Neuronal stem cell (in vitro differentiated cells): ENCODE measurements around the gene RSU1.

Source experiments
- DNase-seq: peaks from one replicate; pipeline ENCODE4 v3.0.0-alpha.2; 2013; ENCODE audit warnings: low spot score
- H2AFZ ChIP-seq: one replicate; pipeline ENCODE4 v1.6.1; 2013; ENCODE audit warnings: mild to moderate bottlenecking, low read length, inconsistent platforms
- H2AK5ac ChIP-seq: 2 replicates; pipeline ENCODE4 v1.6.1; 2013; ENCODE audit warnings: low read depth, mild to moderate bottlenecking, inconsistent platforms, low read length, moderate library complexity, mixed read lengths
- H2BK120ac ChIP-seq: 2 replicates; pipeline ENCODE4 v1.6.1; 2013; ENCODE audit warnings: low read depth, mild to moderate bottlenecking, inconsistent platforms, low read length, moderate library complexity, mixed read lengths
- H2BK12ac ChIP-seq: one replicate; pipeline ENCODE4 v1.6.1; 2013; ENCODE audit warnings: low read length, inconsistent platforms
- H2BK15ac ChIP-seq: 2 replicates; pipeline ENCODE4 v1.6.1; 2013; ENCODE audit warnings: mild to moderate bottlenecking, low read length, inconsistent platforms, mixed read lengths
- H2BK5ac ChIP-seq: one replicate; pipeline ENCODE4 v1.6.1; 2013; ENCODE audit warnings: inconsistent platforms, mild to moderate bottlenecking, low read length, moderate library complexity
- H3K14ac ChIP-seq: one replicate; pipeline ENCODE4 v1.6.1; 2013; ENCODE audit warnings: low read length, inconsistent platforms
- H3K18ac ChIP-seq: 2 replicates; pipeline ENCODE4 v1.6.1; 2013; ENCODE audit warnings: low read length, inconsistent platforms
- H3K23ac ChIP-seq: 2 replicates; pipeline ENCODE4 v1.6.1; 2013; ENCODE audit warnings: low read depth, mild to moderate bottlenecking, mixed read lengths, low read length, inconsistent platforms; ENCODE audit not compliant: poor library complexity
- H3K27ac ChIP-seq: replicated peaks from 3 replicates; pipeline ENCODE4 v1.5.1; 2013; ENCODE audit warnings: low read length, inconsistent platforms
- H3K27me3 ChIP-seq, 3 experiments: 2 replicates each; pipeline ENCODE4 v1.6.1; 2013; ENCODE audit warnings: low read length in 3 of 3, mild to moderate bottlenecking in 2 of 3, inconsistent platforms in 1 of 3, low read depth in 1 of 3, mixed read lengths in 1 of 3, moderate library complexity in 1 of 3; ENCODE audit not compliant: control insufficient read depth in 3 of 3, insufficient read depth in 3 of 3
- H3K36me3 ChIP-seq, 2 donors: replicated peaks in 1 of 2; 2 replicates each; pipeline ENCODE4 v1.6.1; 2013; ENCODE audit warnings: low read length in 2 of 2; ENCODE audit not compliant: control insufficient read depth in 2 of 2, insufficient read depth in 2 of 2
- H3K4ac ChIP-seq: 2 replicates; pipeline ENCODE4 v1.6.1; 2013; ENCODE audit warnings: inconsistent platforms, mild to moderate bottlenecking, low read length, moderate library complexity
- H3K4me1 ChIP-seq, 2 donors: 1 replicate in 1 of 2; 2 replicates in 1 of 2; pipeline ENCODE4 v1.6.1; 2013; ENCODE audit warnings: low read length in 2 of 2, low read depth in 1 of 2; ENCODE audit not compliant: control insufficient read depth in 2 of 2, insufficient read depth in 1 of 2
- H3K4me2 ChIP-seq: one replicate; pipeline ENCODE4 v1.6.1; 2013; ENCODE audit warnings: mild to moderate bottlenecking, low read length, inconsistent platforms; ENCODE audit not compliant: insufficient read depth, poor library complexity, severe bottlenecking
- H3K4me3 ChIP-seq, 2 donors: 2 replicates each; pipeline ENCODE4 v1.5.1; 2013; ENCODE audit warnings: low read length in 2 of 2, mild to moderate bottlenecking in 2 of 2, inconsistent platforms in 1 of 2, moderate library complexity in 1 of 2
- H3K79me1 ChIP-seq: one replicate; pipeline ENCODE4 v1.6.1; 2013; ENCODE audit warnings: low read depth, mild to moderate bottlenecking, inconsistent platforms, low read length, moderate library complexity
- H3K9ac ChIP-seq: one replicate; pipeline ENCODE4 v1.6.1; 2013; ENCODE audit warnings: mild to moderate bottlenecking, low read depth, low read length, inconsistent platforms; ENCODE audit not compliant: poor library complexity
- H3K9me3 ChIP-seq, 2 donors: replicated peaks in 1 of 2; 2 replicates each; pipeline versions ENCODE3 to v1.6.1; 2013; ENCODE audit warnings: low read length in 2 of 2, mild to moderate bottlenecking in 2 of 2, inconsistent platforms in 1 of 2, low read depth in 1 of 2, mixed read lengths in 1 of 2, moderate library complexity in 1 of 2; ENCODE audit not compliant: control insufficient read depth in 2 of 2, insufficient read depth in 1 of 2
- H4K8ac ChIP-seq: one replicate; pipeline ENCODE4 v1.6.1; 2013; ENCODE audit warnings: low read depth, mild to moderate bottlenecking, inconsistent platforms, low read length, moderate library complexity
- H4K91ac ChIP-seq: one replicate; pipeline ENCODE4 v1.6.1; 2013; ENCODE audit warnings: low read length, low read depth, mild to moderate bottlenecking, inconsistent platforms; ENCODE audit not compliant: poor library complexity
- WGBS, 2 donors: extraction: QIAGEN DNeasy Blood & Tissue Kit; methylation state at CpG; one replicate each; pipeline ENCODE4 v1.1.7; 2013; ENCODE audit warnings: missing lambda C conversion rate in 2 of 2, mixed read lengths in 1 of 2; ENCODE audit not compliant: insufficient read length in 2 of 2, insufficient replicate concordance in 1 of 2; ENCODE audit errors: extremely low coverage in 2 of 2; 5-methylcytosine and 5-hydroxymethylcytosine counted together

The RSU1 gene

DNA sequence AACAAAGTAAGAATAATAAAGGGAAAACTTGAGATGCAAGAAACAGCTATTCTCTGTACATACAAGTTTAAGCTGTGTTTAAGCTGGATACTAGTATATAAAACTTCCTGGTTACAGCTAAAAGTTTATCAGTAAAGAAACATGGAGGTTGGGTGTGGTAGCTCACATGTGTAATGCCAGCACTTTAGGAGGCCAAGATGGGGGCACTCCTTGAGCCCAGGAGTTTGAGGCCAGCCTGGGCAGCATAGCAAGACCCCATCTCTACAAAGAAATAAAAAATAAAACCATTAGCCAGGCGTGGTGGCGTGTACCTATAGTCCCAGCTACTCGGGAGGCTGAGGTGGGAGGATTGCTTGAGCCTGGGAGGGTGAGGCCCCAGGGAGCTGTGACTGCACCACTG lies 3.2 kb downstream of the RSU1 start:
- Histone ChIP-seq H3K4me2 (no peak overlapping the region), H3K9me3 (no peaks in the 10 kb centered on the region), H2BK5ac (no peak overlapping the region), H2BK15ac (no peak overlapping the region), H3K4me1 (peaks cover 3 to 5% of the 10 kb centered on the region in 2 donors), H3K9ac (no peak overlapping the region), H2AK5ac (no peak overlapping the region), H3K36me3 (no peaks in the 10 kb centered on the region), H3K23ac (no peak overlapping the region), H4K8ac (no peak overlapping the region), H3K27me3 (peaks cover 0 to under 1% (median 0%) of the 10 kb centered on the region in 3 experiments), H3K4ac (no peak overlapping the region), H2BK12ac (no peak overlapping the region), H2BK120ac (no peak overlapping the region), H3K79me1 (peaks cover 2% of the 10 kb centered on the region), H3K27ac (no peak overlapping the region), H3K4me3 (no peak overlapping the region), H3K18ac (no peak overlapping the region), H3K14ac (no peak overlapping the region), H2AFZ (no peak overlapping the region), H4K91ac (no peak overlapping the region)
- DNase-seq = no peak
- no CpG with 5 or more reads among the region's 3 CpGs for WGBS, 2 donors

DNA sequence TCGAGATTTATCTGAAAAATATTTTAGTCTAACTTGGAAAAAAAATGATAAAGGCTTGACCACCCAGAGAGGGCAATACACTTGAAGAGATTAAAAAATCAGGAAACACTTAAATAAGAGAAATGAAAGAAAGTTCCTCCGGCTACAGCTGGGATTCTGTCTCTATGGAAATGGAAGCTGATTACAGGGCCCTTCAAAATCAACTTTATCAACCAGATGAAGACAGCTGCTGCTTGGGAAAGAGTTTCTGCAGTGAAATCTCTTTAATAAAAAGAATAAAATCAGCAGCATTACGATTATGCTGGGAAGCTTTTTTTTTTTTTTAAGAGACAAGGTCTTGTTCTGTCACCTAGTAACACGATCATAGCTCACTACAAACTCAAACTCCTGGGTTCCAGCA lies 4.5 kb downstream of the RSU1 start:
- Histone ChIP-seq H2AFZ (no peak overlapping the region), H2AK5ac (no peak overlapping the region), H3K27me3 (no peaks in the 10 kb centered on the region), H3K27ac (no peak overlapping the region), H2BK15ac (no peak overlapping the region), H3K4ac (no peak overlapping the region), H2BK120ac (no peak overlapping the region), H3K18ac (no peak overlapping the region), H3K14ac (no peak overlapping the region), H3K9ac (no peak overlapping the region), H2BK5ac (no peak overlapping the region), H4K91ac (no peak overlapping the region), H3K9me3 (no peaks in the 10 kb centered on the region), H4K8ac (no peak overlapping the region), H3K4me3 (no peak overlapping the region), H3K36me3 (no peaks in the 10 kb centered on the region), H3K4me1 (peaks cover 3% of the 10 kb centered on the region in 2 donors), H3K23ac (no peak overlapping the region), H3K4me2 (no peak overlapping the region), H3K79me1 (peaks cover 2% of the 10 kb centered on the region), H2BK12ac (no peak overlapping the region)
- WGBS, 2 donors = no CpG with 5 or more reads among the region's 4 CpGs
- no peak for DNase-seq

DNA sequence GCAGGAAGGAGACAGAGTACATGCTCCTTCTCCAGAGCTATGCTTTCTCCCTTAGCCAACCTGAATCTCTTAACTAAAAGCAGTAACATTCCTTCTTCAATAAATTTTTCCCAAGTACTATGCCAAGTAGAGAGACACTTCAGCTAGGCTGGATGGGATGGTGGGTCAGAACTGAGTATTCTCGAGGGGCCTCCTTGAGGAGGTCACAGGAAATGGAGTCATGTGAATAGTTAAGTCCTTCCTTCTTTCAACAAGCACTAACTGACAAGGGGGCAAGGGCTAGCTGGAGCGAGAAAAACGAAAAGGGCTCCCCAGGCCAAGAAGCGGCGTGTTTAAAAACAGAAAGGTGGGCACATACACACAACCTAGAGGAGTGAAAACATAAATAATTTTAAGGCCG lies 5.5 kb downstream of the RSU1 start:
- H2AK5ac ChIP-seq = no peak overlapping the region
- no CpG with 5 or more reads among the region's 6 CpGs for WGBS, 2 donors

DNA sequence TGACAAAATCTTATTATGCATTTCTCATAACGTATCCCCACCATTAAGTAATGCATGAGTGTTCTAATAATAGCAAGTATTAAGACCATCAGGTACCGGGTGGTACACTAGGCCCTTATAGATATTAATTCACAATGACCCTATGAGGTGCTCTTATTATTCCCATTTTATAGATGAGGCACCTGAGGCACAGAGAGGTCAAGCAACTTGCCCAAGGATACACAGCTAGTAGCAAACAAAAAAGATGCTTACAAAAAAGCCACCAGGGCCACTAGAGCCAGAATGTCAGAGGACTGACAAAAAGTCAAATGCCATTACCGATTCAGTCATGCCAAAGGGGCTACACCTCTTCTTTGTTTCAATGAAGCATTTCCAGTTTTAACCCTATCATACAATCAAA lies 5.9 kb downstream of the RSU1 start:
- H2BK15ac ChIP-seq = no peak overlapping the region
- H2BK120ac ChIP-seq = no peak overlapping the region
- H3K4me2 ChIP-seq = no peak overlapping the region
- no peak overlapping the region for H3K18ac ChIP-seq
- DNase-seq = no peak
- no peak overlapping the region for H3K9ac ChIP-seq
- no peak overlapping the region for H3K4ac ChIP-seq
- H3K4me1 ChIP-seq = no peaks in the 10 kb centered on the region
- no peak overlapping the region for H3K4me3 ChIP-seq
- H3K79me1 ChIP-seq = peaks cover 2% of the 10 kb centered on the region
- H2AK5ac ChIP-seq = no peak overlapping the region
- H3K9me3 ChIP-seq = no peaks in the 10 kb centered on the region
- no peak overlapping the region for H4K91ac ChIP-seq
- no peak overlapping the region for H2BK5ac ChIP-seq
- H3K27ac ChIP-seq = no peak overlapping the region
- no peak overlapping the region for H2BK12ac ChIP-seq
- H3K14ac ChIP-seq = no peak overlapping the region
- no peaks in the 10 kb centered on the region for H3K36me3 ChIP-seq
- no CpG with 5 or more reads among the region's 3 CpGs for WGBS, 2 donors
- H3K23ac ChIP-seq = no peak overlapping the region
- no peaks in the 10 kb centered on the region for H3K27me3 ChIP-seq
- H4K8ac ChIP-seq = no peak overlapping the region
- H2AFZ ChIP-seq = no peak overlapping the region

More for the DNA sequence above, 5.5 kb downstream of the RSU1 start:
- no peaks in the 10 kb centered on the region for H3K9me3 ChIP-seq
- no peak overlapping the region for H2AFZ ChIP-seq
- no peak overlapping the region for H3K14ac ChIP-seq
- no peak overlapping the region for H3K4me3 ChIP-seq
- no peak overlapping the region for H3K9ac ChIP-seq
- H2BK120ac ChIP-seq = no peak overlapping the region
- no peak overlapping the region for H2BK5ac ChIP-seq
- H2BK12ac ChIP-seq = no peak overlapping the region
- no peaks in the 10 kb centered on the region for H3K27me3 ChIP-seq
- no peak overlapping the region for H3K4ac ChIP-seq
- H3K4me2 ChIP-seq = no peak overlapping the region
- H3K23ac ChIP-seq = no peak overlapping the region
- no peak overlapping the region for H2BK15ac ChIP-seq
- peaks cover 2% of the 10 kb centered on the region for H3K79me1 ChIP-seq
- H4K91ac ChIP-seq = no peak overlapping the region
- no peak overlapping the region for H3K18ac ChIP-seq
- peaks cover 3% of the 10 kb centered on the region in 2 donors for H3K4me1 ChIP-seq
- H3K27ac ChIP-seq = no peak overlapping the region
- H3K36me3 ChIP-seq = no peaks in the 10 kb centered on the region
- no peak overlapping the region for H4K8ac ChIP-seq
- no peak for DNase-seq
